ENCODE data around the gene MAML3.

MAML3 gene

DNA sequence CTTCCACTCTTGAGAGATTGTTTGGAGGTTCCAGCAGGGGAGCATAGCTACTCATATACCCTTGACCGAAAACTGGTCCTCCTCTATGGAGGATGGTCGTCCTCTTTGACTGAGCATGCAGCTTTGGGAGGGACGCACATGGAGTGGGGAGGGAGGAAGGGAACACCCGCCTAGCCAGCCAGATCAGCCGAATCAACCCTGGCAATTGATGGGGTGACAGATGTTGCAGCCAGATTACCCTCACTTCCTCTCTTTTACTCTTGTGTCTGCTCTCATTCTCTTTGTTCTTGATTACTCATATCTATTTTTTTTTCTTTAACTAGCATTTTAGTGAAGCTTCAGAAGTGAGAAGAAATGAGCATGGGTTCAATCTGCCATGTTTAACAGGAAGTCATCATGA is 468.8 kb downstream of the MAML3 start:
- TF ChIP-seq HDGF (IDR thresholded peaks at IDR 0.05; ENCODE audit: borderline replicate concordance) (no peak), PKNOX1 (IDR thresholded peaks at IDR 0.05) (no peak), BHLHE40 (IDR thresholded peaks at IDR 0.05; ENCODE audit: borderline replicate concordance) (no peak), ZNF384 (IDR thresholded peaks at IDR 0.05) (no peak), SUZ12 (IDR thresholded peaks at IDR 0.05) (no peak), FOXA1 (IDR thresholded peaks at IDR 0.05) (no peak), FOXM1 (IDR thresholded peaks at IDR 0.05; ENCODE audit: borderline replicate concordance) (no peak), ELF4 (IDR thresholded peaks at IDR 0.05) (no peak), L3MBTL2 (conservative IDR thresholded peaks at IDR 0.05) (no peak), CTBP1 (IDR thresholded peaks at IDR 0.05; ENCODE audit: borderline replicate concordance) (no peak), SP1 (IDR thresholded peaks at IDR 0.05) (no peak), NFRKB (IDR thresholded peaks at IDR 0.05) (no peak), ARNT (IDR thresholded peaks at IDR 0.05) (no peak), TARDBP (IDR thresholded peaks at IDR 0.05) (no peak), LEF1 (IDR thresholded peaks at IDR 0.05; ENCODE audit: borderline replicate concordance) (no peak), FOXK2 (IDR thresholded peaks at IDR 0.05) (no peak)
- POLR2A ChIA-PET: no interaction called here
- no peak for DNase-seq (ENCODE audit: extremely low spot score)
- CTCF ChIA-PET: no interaction called here

DNA sequence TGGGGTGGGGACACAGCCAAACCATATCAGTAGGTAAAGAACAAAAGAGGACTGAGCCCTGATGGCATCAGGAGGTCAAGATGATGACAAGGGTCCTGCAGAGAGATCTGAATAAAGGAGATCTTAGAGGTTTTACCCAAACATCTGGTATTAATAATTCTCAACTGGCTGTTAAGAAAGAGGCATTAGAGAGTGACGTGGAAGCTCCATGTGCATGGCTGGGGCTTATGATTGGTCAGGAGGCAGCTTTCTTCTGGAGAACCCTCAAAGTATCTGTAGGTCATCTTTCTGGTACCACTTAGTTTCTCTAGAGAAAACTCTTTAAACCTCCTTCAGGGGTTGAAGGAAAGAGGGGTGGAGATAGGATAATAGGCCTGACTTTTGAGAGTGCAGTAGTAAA is 469.6 kb downstream of the MAML3 start:
- DNase-seq (ENCODE audit: extremely low spot score): no peak
- no peak for TF ChIP-seq FOXK2 (IDR thresholded peaks at IDR 0.05)
- no peak for TF ChIP-seq HDGF (IDR thresholded peaks at IDR 0.05; ENCODE audit: borderline replicate concordance)
- TF ChIP-seq SUZ12 (IDR thresholded peaks at IDR 0.05): no peak
- TF ChIP-seq FOXA1 (IDR thresholded peaks at IDR 0.05): no peak
- no peak for TF ChIP-seq ELF4 (IDR thresholded peaks at IDR 0.05)
- no peak for TF ChIP-seq TARDBP (IDR thresholded peaks at IDR 0.05)
- no peak for TF ChIP-seq PKNOX1 (IDR thresholded peaks at IDR 0.05)
- no peak for TF ChIP-seq BHLHE40 (IDR thresholded peaks at IDR 0.05; ENCODE audit: borderline replicate concordance)
- TF ChIP-seq ZNF384 (IDR thresholded peaks at IDR 0.05): no peak
- no peak for TF ChIP-seq CTBP1 (IDR thresholded peaks at IDR 0.05; ENCODE audit: borderline replicate concordance)
- no peak for TF ChIP-seq ARNT (IDR thresholded peaks at IDR 0.05)
- TF ChIP-seq SP1 (IDR thresholded peaks at IDR 0.05): no peak
- no peak for TF ChIP-seq NFRKB (IDR thresholded peaks at IDR 0.05)
- TF ChIP-seq LEF1 (IDR thresholded peaks at IDR 0.05; ENCODE audit: borderline replicate concordance): no peak
- no peak for TF ChIP-seq FOXM1 (IDR thresholded peaks at IDR 0.05; ENCODE audit: borderline replicate concordance)
- no peak for TF ChIP-seq L3MBTL2 (conservative IDR thresholded peaks at IDR 0.05)
- CTCF ChIA-PET: no interaction called here
- POLR2A ChIA-PET: no interaction called here

DNA sequence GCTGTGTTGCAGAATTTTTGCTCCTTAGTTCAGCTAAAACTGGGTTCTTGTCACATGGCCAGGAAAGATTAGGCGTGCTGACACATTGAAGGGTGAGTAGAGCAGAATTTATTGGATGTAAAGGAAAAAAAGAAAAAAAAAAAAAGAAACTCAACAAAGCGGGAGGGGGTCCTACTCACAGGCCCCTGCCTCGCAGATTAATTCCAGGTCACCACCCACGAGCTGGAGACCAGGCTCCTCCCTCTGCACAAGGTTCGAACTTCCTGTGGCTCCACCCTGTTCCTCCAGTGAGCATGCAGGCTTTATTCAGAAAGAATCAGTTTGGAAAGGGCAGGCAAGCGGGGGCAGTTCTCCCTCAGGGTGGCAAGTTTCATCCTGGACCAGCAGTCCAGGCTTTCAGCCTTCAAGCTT is 471.2 kb downstream of the MAML3 start:
- ChIA-PET POLR2A (interaction anchor here (1.0 to 1.1 kb wide), 2 partner anchors 11 to 17 kb away, joined by 3 to 6 read pairs; partner anchors contain the start of gene MGST2), CTCF (interaction anchor here (1.5 kb wide), 1 partner anchor 26 kb away, joined by 5 read pairs; no protein-coding TSS in a partner anchor)
- no peak for DNase-seq (ENCODE audit: extremely low spot score)
- TF ChIP-seq ARNT (IDR thresholded peaks at IDR 0.05) (no peak), HDGF (IDR thresholded peaks at IDR 0.05; ENCODE audit: borderline replicate concordance) (no peak), FOXA1 (IDR thresholded peaks at IDR 0.05) (no peak), SP1 (IDR thresholded peaks at IDR 0.05) (no peak), SUZ12 (IDR thresholded peaks at IDR 0.05) (no peak), CTBP1 (IDR thresholded peaks at IDR 0.05; ENCODE audit: borderline replicate concordance) (no peak), TARDBP (IDR thresholded peaks at IDR 0.05) (no peak), L3MBTL2 (conservative IDR thresholded peaks at IDR 0.05) (no peak), FOXK2 (IDR thresholded peaks at IDR 0.05) (no peak), ELF4 (IDR thresholded peaks at IDR 0.05) (no peak), ZNF384 (IDR thresholded peaks at IDR 0.05) (no peak), FOXM1 (IDR thresholded peaks at IDR 0.05; ENCODE audit: borderline replicate concordance) (no peak), NFRKB (IDR thresholded peaks at IDR 0.05) (no peak), LEF1 (IDR thresholded peaks at IDR 0.05; ENCODE audit: borderline replicate concordance) (no peak), BHLHE40 (IDR thresholded peaks at IDR 0.05; ENCODE audit: borderline replicate concordance) (no peak)

DNA sequence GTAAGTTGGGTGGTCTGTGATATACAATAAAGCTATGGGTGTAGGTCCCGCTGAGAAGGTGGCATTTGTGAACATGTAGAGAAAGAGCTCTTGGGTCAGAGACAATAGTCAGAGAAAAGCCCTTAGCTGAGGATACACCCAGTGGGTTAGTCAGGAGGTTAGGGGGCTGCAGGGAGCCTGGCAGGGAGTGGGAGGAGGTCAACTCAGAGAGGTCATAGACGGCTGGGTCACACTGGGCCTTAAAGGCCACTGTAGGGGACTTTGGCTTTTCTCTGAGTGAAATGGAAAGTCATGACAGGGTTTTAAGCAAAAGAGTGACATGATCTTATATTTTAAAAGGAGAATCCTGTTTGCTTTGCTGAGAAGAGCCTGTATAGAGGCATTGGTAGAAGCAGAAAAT is 471.7 kb downstream of the MAML3 start:
- ChIA-PET CTCF (interaction anchor here (1.5 kb wide), 1 partner anchor 25 kb away, joined by 5 read pairs; no protein-coding TSS in a partner anchor), POLR2A (interaction anchor here (1.0 to 1.1 kb wide), 2 partner anchors 11 to 16 kb away, joined by 3 to 6 read pairs; partner anchors contain the start of gene MGST2)
- DNase-seq (ENCODE audit: extremely low spot score): no peak

More for the DNA sequence above, 471.7 kb downstream of the MAML3 start:
- TF ChIP-seq ZNF384 (IDR thresholded peaks at IDR 0.05) (no peak), NFRKB (IDR thresholded peaks at IDR 0.05) (no peak), LEF1 (IDR thresholded peaks at IDR 0.05; ENCODE audit: borderline replicate concordance) (no peak), PKNOX1 (IDR thresholded peaks at IDR 0.05) (no peak), FOXA1 (IDR thresholded peaks at IDR 0.05) (no peak), CTBP1 (IDR thresholded peaks at IDR 0.05; ENCODE audit: borderline replicate concordance) (no peak), HDGF (IDR thresholded peaks at IDR 0.05; ENCODE audit: borderline replicate concordance) (no peak), BHLHE40 (IDR thresholded peaks at IDR 0.05; ENCODE audit: borderline replicate concordance) (no peak), TARDBP (IDR thresholded peaks at IDR 0.05) (no peak), ARNT (IDR thresholded peaks at IDR 0.05) (no peak), SUZ12 (IDR thresholded peaks at IDR 0.05) (no peak), L3MBTL2 (conservative IDR thresholded peaks at IDR 0.05) (no peak), FOXK2 (IDR thresholded peaks at IDR 0.05) (no peak), ELF4 (IDR thresholded peaks at IDR 0.05) (no peak), SP1 (IDR thresholded peaks at IDR 0.05) (no peak), FOXM1 (IDR thresholded peaks at IDR 0.05; ENCODE audit: borderline replicate concordance) (no peak)
